Transverse colon (tissue), 4 donors: ENCODE results near the gene LAMA3. TPM values are rescaled to one million over a fixed set of nuclear protein-coding genes. Genes with fewer than 3 reads are reported as not detected.

Experiments used
- DNase-seq: peaks from one replicate; pipeline ENCODE4 v3.0.0-alpha.2; 2019
- H3K27ac ChIP-seq, 4 donors: fragments of 200-600 bp; sonication (generic); 2 replicates each; pipeline ENCODE4 v1.5.1; 2016 to 2018; ENCODE audit warnings: inconsistent platforms in 4 of 4
- H3K27me3 ChIP-seq: fragments of 200-600 bp; sonication (generic); 2 replicates; pipeline ENCODE4 v1.5.1; 2017; ENCODE audit warnings: inconsistent platforms
- H3K36me3 ChIP-seq, 4 donors: fragments of 200-600 bp; sonication (generic); 2 replicates each; pipeline ENCODE4 v1.5.1; 2017 to 2019; ENCODE audit warnings: inconsistent platforms in 4 of 4
- H3K4me1 ChIP-seq, 4 donors: fragments of 200-600 bp; sonication (generic); 2 replicates each; pipeline ENCODE4 v1.5.1; 2017 to 2020; ENCODE audit warnings: inconsistent platforms in 4 of 4
- H3K4me3 ChIP-seq, 4 donors: fragments of 200-600 bp; sonication (generic); 1 replicate in 1 of 4; 2 replicates in 3 of 4; pipeline versions ENCODE4 v1.5.1 to v1.6.1; 2017 to 2019; ENCODE audit warnings: inconsistent platforms in 4 of 4
- H3K9me3 ChIP-seq, 2 donors: fragments of 200-600 bp; sonication (generic); 2 replicates each; pipeline ENCODE4 v1.5.1; 2017 to 2019; ENCODE audit warnings: inconsistent platforms in 2 of 2
- EP300 ChIP-seq: sonication (generic); formaldehyde crosslinking; IDR thresholded peaks from one replicate; pipeline ENCODE4 v1.6.1; 2017; ENCODE audit warnings: antibody characterized with exemption, low read depth
- POLR2A ChIP-seq: fragments of 450-650 bp; IDR thresholded peaks from one replicate; pipeline ENCODE4 v1.6.1; 2016; ENCODE audit warnings: antibody characterized with exemption, mild to moderate bottlenecking, moderate library complexity
- POLR2AphosphoS5 ChIP-seq, 3 donors: sonication (generic); formaldehyde crosslinking; IDR thresholded peaks; one replicate each; pipeline ENCODE4 v1.6.1; 2016; ENCODE audit warnings: antibody characterized with exemption in 3 of 3
- WGBS, 2 donors: methylation state at CpG; one replicate each; pipeline ENCODE4 v1.1.5; 2018; ENCODE audit warnings: low coverage in 1 of 2; 5-methylcytosine and 5-hydroxymethylcytosine counted together
- in situ Hi-C, 4 donors: fragments of 200-750 bp; cut with MboI; loops; one replicate each; pipeline versions ENCODE4 v1.15.0 to v1.15.1; 2017; ENCODE audit warnings: low sequenced_read_pairs in 3 of 4, low pct_ligation_motif_present in 1 of 4, low pct_unique_long_range_greater_than_20kb in 1 of 4
- intact Hi-C: fragments of 100-400 bp; cut with DNase I; formaldehyde crosslinking; loops from one replicate; pipeline ENCODE4 v1.15.1; 2023; ENCODE audit warnings: low total_unique reads
- total RNA-seq, 4 donors: library from RNA; depleted of rRNA; stranded (reverse); fragments of >200 nt; gene quantifications; one replicate each; pipeline ENCODE4 v1.1.0, GENCODE V29; 2016
- TF ChIP-seq, protein P1 (sequence below), 5 experiments: fragments of 200-600 bp in 3 of 5; fragments of 450-650 bp in 2 of 5; sonication (generic) in 3 of 5; IDR thresholded peaks; 1 replicate in 2 of 5; 2 replicates in 3 of 5; pipeline ENCODE4 v1.5.1; 2016 to 2017; ENCODE audit warnings: antibody characterized with exemption in 5 of 5, inconsistent platforms in 3 of 5, mild to moderate bottlenecking in 2 of 5, moderate library complexity in 1 of 5

LAMA3 gene
- total RNA-seq, 4 donors from 2014 or later, result 17.5 to 71.8 (median 47.4) TPM

- intact Hi-C loops, result no loop called here
- H3K4me3 ChIP-seq, result no peak overlapping the region
- H3K36me3 ChIP-seq, result no peaks in the 10 kb centered on the region
- H3K4me1 ChIP-seq, result peaks cover 0 to 8% (median 0%) of the 10 kb centered on the region in 4 donors
- in situ Hi-C loops, result no loop called here
- DNase-seq, result no peak
- no peak overlapping the region for H3K27ac ChIP-seq
- TF ChIP-seq POLR2AphosphoS5 (IDR thresholded peaks at IDR 0.05), result no peak
- no peak for TF ChIP-seq POLR2A
- TF ChIP-seq, protein P1, sequence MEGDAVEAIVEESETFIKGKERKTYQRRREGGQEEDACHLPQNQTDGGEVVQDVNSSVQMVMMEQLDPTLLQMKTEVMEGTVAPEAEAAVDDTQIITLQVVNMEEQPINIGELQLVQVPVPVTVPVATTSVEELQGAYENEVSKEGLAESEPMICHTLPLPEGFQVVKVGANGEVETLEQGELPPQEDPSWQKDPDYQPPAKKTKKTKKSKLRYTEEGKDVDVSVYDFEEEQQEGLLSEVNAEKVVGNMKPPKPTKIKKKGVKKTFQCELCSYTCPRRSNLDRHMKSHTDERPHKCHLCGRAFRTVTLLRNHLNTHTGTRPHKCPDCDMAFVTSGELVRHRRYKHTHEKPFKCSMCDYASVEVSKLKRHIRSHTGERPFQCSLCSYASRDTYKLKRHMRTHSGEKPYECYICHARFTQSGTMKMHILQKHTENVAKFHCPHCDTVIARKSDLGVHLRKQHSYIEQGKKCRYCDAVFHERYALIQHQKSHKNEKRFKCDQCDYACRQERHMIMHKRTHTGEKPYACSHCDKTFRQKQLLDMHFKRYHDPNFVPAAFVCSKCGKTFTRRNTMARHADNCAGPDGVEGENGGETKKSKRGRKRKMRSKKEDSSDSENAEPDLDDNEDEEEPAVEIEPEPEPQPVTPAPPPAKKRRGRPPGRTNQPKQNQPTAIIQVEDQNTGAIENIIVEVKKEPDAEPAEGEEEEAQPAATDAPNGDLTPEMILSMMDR (IDR thresholded peaks at IDR 0.05), result no peak
- no peak for TF ChIP-seq EP300
- H3K9me3 ChIP-seq, result no peaks in the 10 kb centered on the region
- H3K27me3 ChIP-seq, result no peaks in the 10 kb centered on the region
- WGBS, 2 donors, result 87 to 97% methylated on average over 3 to 5 of the region's 5 CpGs
These were observed 166.5 kb downstream of the LAMA3 start for GRCh38 chr18:23855721-23856120.

- in situ Hi-C loops, result no loop called here
- Histone ChIP-seq H3K9me3 (no peaks in the 10 kb centered on the region), H3K27me3 (no peaks in the 10 kb centered on the region), H3K4me3 (no peak overlapping the region), H3K27ac (no peak overlapping the region), H3K4me1 (peaks cover 0 to 4% (median 0%) of the 10 kb centered on the region in 4 donors), H3K36me3 (no peaks in the 10 kb centered on the region)
- WGBS, 2 donors, result 60 to 68% methylated on average over 1 to 5 of the region's 5 CpGs
- DNase-seq, result no peak
- intact Hi-C loops, result no loop called here
- TF ChIP-seq, protein P1 (IDR thresholded peaks at IDR 0.05), result no peak
- no peak for TF ChIP-seq POLR2A
These were observed 167.4 kb downstream of the LAMA3 start for GRCh38 chr18:23856466-23857163.

DNA sequence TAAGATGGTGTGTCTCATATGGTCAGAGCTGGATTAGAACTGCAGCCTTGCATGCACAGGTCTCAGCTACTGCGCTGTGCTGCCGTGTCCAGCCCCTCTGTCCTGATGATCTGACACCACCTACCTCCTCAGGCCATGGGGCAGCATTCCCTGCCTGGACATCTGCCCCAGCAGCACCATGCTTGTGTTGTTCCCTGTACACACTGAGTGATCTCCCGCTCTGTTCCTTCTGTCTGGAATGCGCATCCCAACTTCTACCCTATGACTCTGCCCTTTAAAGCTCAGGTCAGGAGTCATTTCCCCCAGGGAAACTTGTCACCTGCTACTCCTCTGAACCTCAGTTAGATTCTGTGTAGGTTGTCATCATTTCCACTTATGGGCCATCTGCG is 167.9 kb downstream of the LAMA3 start:
- Histone ChIP-seq H3K27me3 (no peaks in the 10 kb centered on the region), H3K9me3 (no peaks in the 10 kb centered on the region), H3K36me3 (no peaks in the 10 kb centered on the region), H3K27ac (no peak overlapping the region), H3K4me3 (no peak overlapping the region), H3K4me1 (peaks cover 0 to 3% (median 0%) of the 10 kb centered on the region in 4 donors)
- in situ Hi-C loops (no loop called here), intact Hi-C loops (no loop called here)
- WGBS, 2 donors, result 96% methylated on average over 5 of the region's 5 CpGs; no CpG with 5 or more reads in 1 of the 2 donors
- no peak for DNase-seq
- TF ChIP-seq, protein P1 (IDR thresholded peaks at IDR 0.05), result no peak
- TF ChIP-seq POLR2A (no peak), POLR2AphosphoS5 (IDR thresholded peaks at IDR 0.05) (no peak), EP300 (no peak)

DNA sequence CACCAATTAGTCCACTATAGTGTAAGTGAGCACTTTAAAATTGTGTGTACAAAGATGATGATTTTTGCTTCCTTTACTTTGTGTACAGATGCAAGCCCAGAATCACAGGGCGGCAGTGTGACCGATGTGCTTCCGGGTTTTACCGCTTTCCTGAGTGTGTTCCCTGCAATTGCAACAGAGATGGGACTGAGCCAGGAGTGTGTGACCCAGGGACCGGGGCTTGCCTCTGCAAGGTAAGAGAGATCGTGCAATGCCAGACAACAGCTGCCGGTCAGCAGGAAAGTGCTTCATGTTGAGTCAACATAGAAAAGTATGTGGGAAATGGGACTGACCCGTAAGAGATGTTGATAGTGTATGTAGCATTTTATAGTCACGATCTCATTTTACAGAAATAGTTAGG is 168.5 kb downstream of the LAMA3 start:
- in situ Hi-C loops, result no loop called here
- no peak for DNase-seq
- H3K9me3 ChIP-seq, result no peaks in the 10 kb centered on the region
- intact Hi-C loops, result no loop called here
- no peaks in the 10 kb centered on the region for H3K4me1 ChIP-seq
- no peak overlapping the region for H3K4me3 ChIP-seq
- H3K27ac ChIP-seq, result no peak overlapping the region
- no peaks in the 10 kb centered on the region for H3K27me3 ChIP-seq
- TF ChIP-seq, protein P1 (IDR thresholded peaks at IDR 0.05), result no peak
- no peak for TF ChIP-seq EP300
- no peak for TF ChIP-seq POLR2AphosphoS5 (IDR thresholded peaks at IDR 0.05)
- no peak for TF ChIP-seq POLR2A
- 91 to 100% methylated on average over 3 to 9 of the region's 9 CpGs for WGBS, 2 donors
- no peaks in the 10 kb centered on the region for H3K36me3 ChIP-seq
